MM.1S (cell line): ENCODE results near the gene RASSF4.
A peak's percentile ranks its signal among the peaks of the same experiment; 100 is the strongest.

Source experiments
- DNase-seq: peaks from one replicate; pipeline ENCODE4 v3.0.0-alpha.2; 2015
- H2AFZ ChIP-seq: fragments of 300-600 bp; sonication (generic); 2 replicates; pipeline ENCODE4 v1.6.0; 2016; ENCODE audit warnings: antibody characterized with exemption, low read length
- H3F3A ChIP-seq: fragments of 300-600 bp; sonication (generic); 2 replicates; pipeline ENCODE4 v1.6.1; 2016; ENCODE audit warnings: mild to moderate bottlenecking, antibody characterized with exemption, low read length, moderate library complexity, mixed read lengths; ENCODE audit not compliant: insufficient read depth
- H3K27ac ChIP-seq: fragments of 300-600 bp; sonication (generic); 2 replicates; pipeline ENCODE4 v1.5.1; 2016; ENCODE audit warnings: mild to moderate bottlenecking, low read length
- H3K27me3 ChIP-seq: fragments of 300-600 bp; sonication (generic); replicated peaks from 2 replicates; pipeline ENCODE4 v1.6.0; 2016; ENCODE audit warnings: low read length; ENCODE audit not compliant: insufficient read depth
- H3K36me3 ChIP-seq: fragments of 300-600 bp; sonication (generic); replicated peaks from 2 replicates; pipeline ENCODE4 v1.6.1; 2016; ENCODE audit warnings: mild to moderate bottlenecking, low read length, mixed read lengths; ENCODE audit not compliant: insufficient read depth
- H3K4me1 ChIP-seq: fragments of 300-600 bp; sonication (generic); 2 replicates; pipeline ENCODE4 v1.6.1; 2016; ENCODE audit warnings: low read length, mixed read lengths
- H3K4me2 ChIP-seq: fragments of 300-600 bp; sonication (generic); 2 replicates; pipeline ENCODE4 v1.6.0; 2016; ENCODE audit warnings: low read depth, low read length
- H3K4me3 ChIP-seq: fragments of 300-600 bp; sonication (generic); 2 replicates; pipeline ENCODE4 v1.5.1; 2016; ENCODE audit warnings: low read length, mixed read lengths
- H3K79me2 ChIP-seq: fragments of 300-600 bp; sonication (generic); 2 replicates; pipeline ENCODE4 v1.6.1; 2016; ENCODE audit warnings: mixed run types, low read length, mixed read lengths
- H3K9ac ChIP-seq: fragments of 300-600 bp; sonication (generic); 2 replicates; pipeline ENCODE4 v1.6.1; 2016; ENCODE audit warnings: low read length, mixed read lengths
- H3K9me2 ChIP-seq: fragments of 300-600 bp; sonication (generic); replicated peaks from 2 replicates; pipeline ENCODE4 v1.6.1; 2016; ENCODE audit warnings: mild to moderate bottlenecking, low read length, mixed read lengths; ENCODE audit not compliant: insufficient read depth
- H3K9me3 ChIP-seq: fragments of 300-600 bp; sonication (generic); replicated peaks from 2 replicates; pipeline ENCODE4 v1.6.1; 2016; ENCODE audit warnings: mild to moderate bottlenecking, low read length, mixed read lengths; ENCODE audit not compliant: insufficient read depth
- H4K20me1 ChIP-seq: fragments of 300-600 bp; sonication (generic); 2 replicates; pipeline ENCODE4 v1.6.1; 2016; ENCODE audit warnings: mild to moderate bottlenecking, low read length, moderate library complexity, mixed read lengths; ENCODE audit not compliant: insufficient read depth
- CTCF ChIP-seq: fragments of 300-600 bp; sonication (generic); IDR thresholded peaks from 2 replicates; pipeline ENCODE4 v1.5.1; 2016; ENCODE audit warnings: antibody characterized with exemption, low read length, mixed read lengths
- EZH2 ChIP-seq: fragments of 300-600 bp; sonication (generic); optimal IDR thresholded peaks from 2 replicates; pipeline ENCODE3; 2017; ENCODE audit warnings: low read depth, mild to moderate bottlenecking, antibody characterized with exemption, low read length, mixed read lengths
- EZH2phosphoT487 ChIP-seq: fragments of 300-600 bp; sonication (generic); IDR thresholded peaks from 2 replicates; pipeline ENCODE4 v1.6.1; 2018; ENCODE audit warnings: antibody characterized with exemption, low read length

RASSF4 gene

DNA sequence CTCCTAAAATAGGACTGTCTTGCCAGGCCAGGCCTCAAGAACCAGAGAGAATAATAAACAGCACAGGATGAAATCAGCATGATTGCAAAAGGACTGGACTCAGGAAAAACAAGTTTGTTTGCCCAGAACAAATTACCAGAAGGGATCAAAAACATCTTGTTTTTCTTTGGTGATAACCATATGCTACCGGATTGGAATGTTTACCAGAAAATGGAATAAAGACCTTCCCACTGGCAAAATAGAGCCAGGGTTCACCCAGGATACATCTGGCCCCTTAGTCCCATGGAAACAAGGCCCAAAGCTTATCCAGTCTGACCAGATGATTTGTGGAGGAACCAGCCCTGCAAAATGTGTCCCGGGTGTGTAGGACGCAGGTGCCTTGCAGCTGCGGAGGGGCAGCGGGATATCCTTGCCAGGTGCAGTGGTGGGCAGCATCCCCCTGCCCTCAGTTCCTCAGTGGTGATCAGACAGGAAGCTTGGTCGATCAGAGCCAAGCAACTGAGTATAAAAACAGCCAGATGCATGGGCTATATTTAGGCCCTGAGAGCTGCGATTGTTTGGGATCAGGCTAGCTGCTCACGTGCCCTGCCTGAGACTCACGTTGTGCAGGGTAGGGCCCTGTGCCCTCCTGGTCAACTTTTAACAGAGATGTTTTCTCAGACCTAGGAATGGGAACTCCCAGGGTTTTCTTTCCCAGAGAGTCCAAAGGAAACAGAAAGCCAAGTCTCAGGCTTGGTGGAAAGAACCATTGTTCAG is 36.5 kb downstream of the RASSF4 start:
- no peak for DNase-seq
- Histone ChIP-seq H3K9ac (no peak overlapping the region; the same call in 1 of the 2 replicates), H2AFZ (no peak overlapping the region), H3F3A (peaks cover 30% of the 10 kb centered on the region), H3K4me1 (peaks cover 26% of the 10 kb centered on the region), H3K27me3 (no peaks in the 10 kb centered on the region), H3K27ac (peak overlapping the region; percentile 59; the same call in 1 of the 2 replicates), H3K9me2 (no peaks in the 10 kb centered on the region), H3K36me3 (peaks cover 7% of the 10 kb centered on the region; the same call in 1 of the 2 replicates), H4K20me1 (no peaks in the 10 kb centered on the region), H3K79me2 (no peaks in the 10 kb centered on the region), H3K9me3 (no peaks in the 10 kb centered on the region), H3K4me2 (0 out of 2 replicates have a peak overlapping the region, but pooled peaks have one; percentile 11), H3K4me3 (no peak overlapping the region)
- TF ChIP-seq EZH2 (no peak), CTCF (no peak), EZH2phosphoT487 (no peak)

DNA sequence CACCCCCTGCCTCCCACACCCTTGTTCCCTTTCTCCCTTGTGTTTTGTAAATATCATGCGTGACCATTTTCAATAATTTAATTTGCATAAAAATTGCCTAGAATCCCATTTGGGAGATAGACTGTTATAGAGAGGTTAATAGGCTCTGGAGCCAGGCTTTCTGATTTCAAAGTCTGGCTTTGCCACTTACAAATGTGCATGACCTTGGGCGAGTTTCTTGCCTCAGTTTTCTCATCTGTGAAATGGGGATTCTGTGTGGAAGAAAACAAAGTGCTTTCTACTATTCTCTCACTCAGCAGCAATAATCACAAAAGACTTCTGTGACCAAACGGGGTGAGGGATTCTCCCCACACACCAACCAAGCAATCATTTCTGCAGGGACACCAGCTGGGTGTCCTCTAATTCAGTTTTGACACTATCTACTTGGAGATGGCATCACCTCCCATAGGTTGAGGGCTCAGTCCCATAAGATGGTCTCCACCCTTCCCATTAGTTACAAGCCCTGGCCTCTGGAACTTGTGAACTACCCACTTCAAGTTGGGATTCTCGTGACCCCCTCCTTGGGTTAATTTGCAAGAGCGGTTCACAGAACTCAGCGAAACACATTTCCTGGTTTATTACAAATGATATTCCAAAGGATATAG is 37.6 kb downstream of the RASSF4 start:
- peaks cover 26% of the 10 kb centered on the region for H3K4me1 ChIP-seq
- no peaks in the 10 kb centered on the region for H3K9me3 ChIP-seq
- H3K4me2 ChIP-seq = no peak overlapping the region
- TF ChIP-seq EZH2phosphoT487 = no peak
- TF ChIP-seq CTCF = no peak
- TF ChIP-seq EZH2 = no peak
- H3K79me2 ChIP-seq = peaks cover 11% of the 10 kb centered on the region
- no peak overlapping the region for H3K9ac ChIP-seq
- no peaks in the 10 kb centered on the region for H3K27me3 ChIP-seq
- H3K36me3 ChIP-seq = 0 out of 2 replicates have a peak, but pooled peaks cover 2% of the 10 kb centered on the region
- H3K4me3 ChIP-seq = no peak overlapping the region
- H2AFZ ChIP-seq = no peak overlapping the region
- no peaks in the 10 kb centered on the region for H3K9me2 ChIP-seq
- H3K27ac ChIP-seq = no peak overlapping the region
- no peaks in the 10 kb centered on the region for H4K20me1 ChIP-seq
- no peak for DNase-seq
- peaks cover 40% of the 10 kb centered on the region for H3F3A ChIP-seq

DNA sequence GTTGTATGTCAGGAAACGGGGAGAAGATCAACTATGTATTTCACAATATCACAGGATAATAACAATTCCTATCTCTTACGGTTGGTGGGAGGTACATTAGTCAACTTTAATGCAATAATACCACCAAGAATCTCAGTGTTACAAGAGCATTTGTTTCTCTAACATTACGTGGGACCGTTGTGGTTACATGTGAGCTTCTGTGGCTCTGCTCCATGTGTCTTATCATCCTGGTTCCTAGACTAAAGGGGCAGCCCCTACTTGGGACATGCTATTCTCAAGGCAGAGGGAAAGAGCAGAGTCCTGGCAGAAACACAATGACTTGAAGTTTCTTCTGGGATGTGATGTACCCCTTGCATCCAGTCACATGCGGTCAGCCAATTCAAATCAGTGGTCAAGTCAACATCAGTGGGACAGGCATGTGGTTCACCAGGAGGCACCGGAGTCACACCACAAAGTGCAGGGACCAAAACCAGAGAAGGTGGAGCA is 38.6 kb downstream of the RASSF4 start:
- no peaks in the 10 kb centered on the region for H4K20me1 ChIP-seq
- no peak for TF ChIP-seq EZH2
- no peak for TF ChIP-seq EZH2phosphoT487
- no peak for TF ChIP-seq CTCF
- no peaks in the 10 kb centered on the region for H3K9me3 ChIP-seq
- H3K36me3 ChIP-seq = 0 out of 2 replicates have a peak, but pooled peaks cover 2% of the 10 kb centered on the region
- H3K9me2 ChIP-seq = no peaks in the 10 kb centered on the region
- H3K4me1 ChIP-seq = peaks cover 26% of the 10 kb centered on the region
- DNase-seq = no peak
- no peak overlapping the region for H3K27ac ChIP-seq
- no peak overlapping the region for H2AFZ ChIP-seq
- H3K9ac ChIP-seq = no peak overlapping the region
- H3K4me2 ChIP-seq = no peak overlapping the region
- H3K4me3 ChIP-seq = no peak overlapping the region
- H3K27me3 ChIP-seq = no peaks in the 10 kb centered on the region
- H3F3A ChIP-seq = peaks cover 35% of the 10 kb centered on the region
- peaks cover 20% of the 10 kb centered on the region for H3K79me2 ChIP-seq
